Medulla oblongata (tissue), 1 donor: ENCODE results near the gene ANKS6.

Source experiments
- DNase-seq: peaks from one replicate; pipeline ENCODE4 v3.0.0-alpha.2; 2015; ENCODE audit errors: extremely low spot score

Gene ANKS6

GRCh38 chr9:98796364-98797101 is at the start of gene ANKS6:
Gene ANKS6 (minus strand): TSS chr9:98796555. CDS start chr9:98796491, 64 bp downstream.
- peak; percentile 82 for DNase-seq

DNA sequence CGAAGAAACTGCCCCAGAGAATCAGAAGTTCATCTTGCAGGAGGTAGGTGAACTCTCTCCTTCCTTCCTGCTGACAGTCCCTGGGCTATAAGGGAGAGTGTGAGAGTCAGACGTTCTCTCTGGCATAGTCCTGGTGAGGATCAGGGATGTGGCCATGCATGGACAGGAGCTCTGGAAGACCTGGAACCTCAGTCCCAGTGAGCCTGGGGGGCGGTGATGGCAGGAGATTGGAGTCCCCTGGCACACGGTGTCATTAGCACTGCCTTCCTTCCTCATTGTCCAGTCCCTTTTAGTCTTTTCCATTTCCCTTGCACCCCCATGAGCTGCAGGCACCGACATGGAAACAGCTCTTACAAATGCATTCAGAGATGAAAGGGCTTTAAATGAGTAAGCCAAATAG is 49.7 kb upstream of the ANKS6 start:
- DNase-seq = no peak

DNA sequence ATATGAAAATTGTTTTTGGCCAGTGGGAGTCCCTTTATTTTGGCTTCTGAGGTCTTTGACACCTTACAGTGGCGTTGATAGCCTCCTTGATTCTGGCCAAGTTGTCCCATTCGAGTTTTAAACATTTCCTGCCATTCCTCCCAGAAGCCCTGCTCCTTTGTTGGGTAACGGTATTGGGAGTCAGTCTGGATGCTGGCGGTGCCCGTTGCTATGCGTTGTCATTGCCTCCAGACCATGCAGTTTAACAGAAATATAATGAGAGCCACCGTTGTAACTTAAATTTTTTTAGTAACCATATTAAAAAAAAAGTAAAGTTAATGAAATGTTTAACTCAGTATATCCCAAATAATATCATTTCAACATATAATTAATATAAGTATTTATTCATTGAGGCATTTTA is 46.2 kb upstream of the ANKS6 start:
- no peak for DNase-seq

GRCh38 chr9:98839724-98840123 is 43.4 kb upstream of the ANKS6 start:
- no peak for DNase-seq

DNA sequence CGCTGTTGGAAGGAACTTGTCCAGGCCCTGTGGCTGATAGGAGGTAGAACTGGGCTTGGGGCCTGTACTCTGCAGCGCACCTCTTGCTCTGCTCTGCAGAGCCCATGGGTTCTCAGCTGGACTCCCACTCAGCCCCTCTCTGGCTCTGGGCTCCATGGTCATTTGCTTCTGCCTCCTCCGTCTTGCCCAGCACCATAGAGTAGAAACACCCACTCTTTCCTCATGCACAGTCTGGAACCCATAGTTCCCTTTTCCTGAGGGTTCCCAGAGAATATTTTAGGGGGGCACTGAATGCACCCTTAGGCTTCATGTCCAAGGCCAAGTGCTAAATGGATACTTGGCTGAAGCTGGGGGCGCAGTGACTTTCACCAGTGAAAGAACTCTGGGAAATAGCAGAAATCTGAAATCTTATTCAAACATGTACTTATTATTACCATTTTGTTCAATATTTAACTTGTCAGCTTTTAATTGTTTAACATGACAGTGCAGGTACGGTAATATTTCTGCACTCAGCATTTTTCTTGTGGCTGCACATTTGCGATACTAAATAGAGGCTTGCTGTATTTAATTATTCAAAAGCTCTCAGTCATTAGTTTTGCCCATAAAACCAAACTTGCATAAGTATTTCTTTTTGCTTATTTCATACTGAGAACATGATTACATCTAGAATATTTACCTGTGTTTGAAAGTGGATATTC is 42.7 kb upstream of the ANKS6 start:
- no peak for DNase-seq

DNA sequence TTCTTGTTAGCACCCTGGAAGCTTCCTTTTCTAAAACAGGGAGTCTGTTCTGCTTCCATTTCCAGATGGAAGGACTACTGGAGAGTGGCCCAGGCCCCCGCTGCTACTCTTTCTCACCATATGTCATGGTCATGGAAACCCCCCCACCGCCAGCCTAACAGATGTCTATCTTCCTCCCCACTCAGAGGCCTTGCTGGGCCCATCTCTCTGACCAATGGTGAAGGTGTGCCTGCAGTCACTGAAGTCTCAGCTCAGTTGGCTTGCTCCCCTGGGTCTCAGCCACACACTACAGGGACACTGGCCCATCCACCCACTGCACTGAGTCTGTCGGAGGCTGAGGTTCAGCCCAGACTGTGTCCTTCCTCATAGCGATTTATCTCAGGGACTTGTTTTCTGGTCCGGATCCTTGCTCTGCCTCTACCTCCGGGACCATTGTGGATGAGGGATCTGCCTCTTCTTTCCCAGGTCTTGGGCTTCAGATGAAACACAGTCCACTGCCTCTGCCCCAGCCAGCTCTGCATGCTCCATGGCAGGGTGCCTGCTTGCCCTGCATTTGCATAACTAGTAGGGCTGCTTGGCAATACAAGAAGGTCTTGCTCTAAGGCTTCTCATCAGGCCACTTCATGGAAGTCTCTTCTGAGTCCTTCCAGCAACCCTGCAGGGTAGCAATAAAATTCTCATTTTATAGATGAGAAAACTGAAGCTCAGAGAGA is 42.0 kb upstream of the ANKS6 start:
- DNase-seq = no peak

DNA sequence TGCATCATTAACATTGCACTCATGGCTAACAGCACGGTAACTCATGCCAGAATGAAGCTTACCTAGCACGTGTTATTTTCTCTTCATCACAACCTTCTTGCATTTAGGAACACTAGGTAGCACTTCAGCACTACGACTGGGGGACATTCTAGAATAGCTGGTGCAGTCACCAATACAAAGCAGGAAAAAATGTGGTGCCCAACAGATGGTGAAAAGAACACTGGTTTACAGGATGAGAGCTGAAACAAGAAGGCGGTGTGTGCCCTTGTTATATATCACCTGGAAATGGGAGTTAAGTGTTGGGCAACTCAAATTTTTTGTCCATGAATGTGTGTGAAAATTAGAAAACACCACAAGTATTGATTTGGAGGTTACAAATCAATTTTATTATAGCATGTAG is 41.2 kb upstream of the ANKS6 start:
- no peak for DNase-seq

DNA sequence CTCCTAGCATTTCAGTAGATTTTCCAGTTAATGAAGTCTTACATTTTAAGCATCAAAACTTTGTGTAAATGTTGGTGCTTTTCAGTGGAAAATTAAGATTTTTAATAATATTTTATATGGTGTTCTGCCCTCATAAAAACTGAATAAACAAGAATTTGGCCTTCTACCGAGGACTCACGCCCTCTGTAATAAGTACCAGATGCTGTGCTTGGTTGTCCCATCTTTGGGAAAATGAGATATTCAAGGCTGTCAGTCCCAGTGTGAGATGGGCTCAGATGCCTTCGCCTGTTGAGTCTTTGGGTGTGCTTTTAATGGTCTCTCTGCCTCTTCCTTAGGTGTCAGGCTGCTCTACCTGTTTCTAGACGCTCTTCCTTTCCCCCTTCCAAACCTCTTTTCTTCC is 39.9 kb upstream of the ANKS6 start:
- DNase-seq = no peak

DNA sequence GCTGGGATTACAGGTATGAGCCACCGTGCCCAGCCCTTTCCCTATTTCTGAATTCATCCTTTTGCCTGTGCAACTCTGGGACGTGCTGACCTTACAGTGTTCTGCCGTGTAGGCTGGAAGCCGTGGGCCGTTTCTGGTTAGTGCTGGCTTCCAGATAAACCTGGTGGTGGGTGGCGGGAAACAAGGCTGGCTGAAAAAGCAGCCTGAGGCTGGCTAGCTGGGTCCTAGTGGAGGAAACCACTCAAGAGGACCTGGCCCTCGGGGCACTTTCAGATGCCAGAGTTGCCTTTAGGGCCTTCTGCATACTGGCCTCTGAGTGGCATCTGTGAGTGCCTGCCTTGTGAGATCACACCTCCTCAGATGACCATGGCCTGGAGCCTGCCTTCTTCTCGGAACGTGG is 38.0 kb upstream of the ANKS6 start:
- DNase-seq = no peak

- no peak for DNase-seq
These were observed 37.0 kb upstream of the ANKS6 start for GRCh38 chr9:98833090-98833956.

GRCh38 chr9:98832768-98833089 is 36.4 kb upstream of the ANKS6 start:
- no peak for DNase-seq

GRCh38 chr9:98831696-98832095 is 35.3 kb upstream of the ANKS6 start:
- no peak for DNase-seq

GRCh38 chr9:98830554-98830953 is 34.2 kb upstream of the ANKS6 start:
- DNase-seq = no peak

DNA sequence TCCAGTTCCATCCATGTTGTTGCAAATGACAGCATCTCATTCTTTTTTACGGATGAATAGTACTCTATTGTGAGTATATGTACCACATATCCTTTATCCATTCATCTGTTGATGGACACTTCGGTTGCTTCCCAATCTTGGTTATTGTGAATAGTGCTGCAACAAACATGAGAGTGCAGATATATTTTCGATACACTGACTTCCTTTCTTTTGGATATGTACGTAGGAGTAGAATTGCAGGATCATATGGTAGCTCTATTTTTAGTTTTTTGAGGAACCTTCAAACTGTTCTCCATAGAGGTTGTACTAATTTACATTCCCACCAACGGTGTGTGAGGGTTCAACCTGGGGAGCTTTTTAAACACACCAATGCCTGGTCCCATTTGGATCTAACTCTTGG is 33.4 kb upstream of the ANKS6 start:
- DNase-seq = no peak

DNA sequence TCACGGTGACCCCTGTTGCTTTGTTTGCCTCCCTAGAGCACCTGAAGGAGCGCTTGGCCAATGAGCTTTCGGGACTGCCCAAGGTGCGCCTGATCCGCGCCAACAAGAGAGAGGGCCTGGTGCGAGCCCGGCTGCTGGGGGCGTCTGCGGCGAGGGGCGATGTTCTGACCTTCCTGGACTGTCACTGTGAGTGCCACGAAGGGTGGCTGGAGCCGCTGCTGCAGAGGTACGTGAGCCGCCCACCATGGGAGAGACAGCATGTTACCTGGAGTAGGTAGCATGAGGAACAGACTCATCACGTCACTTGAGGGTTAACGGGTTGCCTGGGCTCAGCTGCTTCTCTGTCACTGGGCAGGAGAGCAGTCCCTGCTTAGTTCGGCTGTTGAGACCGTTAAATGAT is 30.4 kb upstream of the ANKS6 start:
- no peak for DNase-seq

- no peak for DNase-seq
These were observed 29.1 kb upstream of the ANKS6 start for GRCh38 chr9:98825414-98825813.

- DNase-seq = no peak
These were observed 27.4 kb upstream of the ANKS6 start for GRCh38 chr9:98823666-98824334.

- DNase-seq = no peak
These were observed 26.3 kb upstream of the ANKS6 start for GRCh38 chr9:98822661-98823060.

DNA sequence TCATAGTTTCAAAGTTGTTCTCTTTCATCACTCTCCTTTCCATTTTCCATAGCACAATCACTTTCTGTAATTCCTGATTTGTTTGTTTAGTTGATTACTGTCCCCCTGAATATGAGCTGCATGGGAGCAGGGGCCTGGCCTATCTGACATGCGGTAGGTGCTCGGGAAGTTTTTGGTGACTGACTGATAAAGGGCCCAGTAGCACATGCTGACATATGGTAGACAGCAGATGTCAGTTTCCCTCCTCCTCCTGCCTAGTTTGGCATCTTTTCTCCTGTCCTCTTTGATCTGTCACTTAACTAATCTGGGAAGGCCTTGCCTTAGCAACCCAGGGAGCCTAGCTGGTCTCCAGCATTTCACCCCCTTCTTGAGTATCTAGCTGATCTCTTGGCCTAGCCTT is 25.5 kb upstream of the ANKS6 start:
- no peak for DNase-seq

DNA sequence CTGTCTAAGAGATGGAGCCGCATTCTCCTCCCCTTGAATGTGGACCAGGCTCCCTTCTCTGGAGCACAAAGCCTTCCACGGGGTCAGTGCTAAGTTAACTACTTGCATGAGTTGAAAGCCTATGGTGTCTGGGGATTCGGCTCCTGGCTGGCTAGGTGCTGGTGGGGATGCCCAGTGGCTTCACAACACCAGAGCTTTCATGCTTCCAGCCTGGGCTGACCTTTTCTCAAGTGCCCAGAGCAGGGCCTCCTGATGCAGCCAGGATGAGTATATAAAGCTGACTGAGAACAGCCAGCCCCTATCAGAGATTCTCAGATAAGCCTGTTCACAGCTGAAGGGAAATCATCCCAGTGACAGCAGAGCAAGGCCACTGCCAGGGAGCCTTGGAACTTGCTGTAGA is 22.9 kb upstream of the ANKS6 start:
- DNase-seq = no peak

GRCh38 chr9:98818764-98819163 is 22.4 kb upstream of the ANKS6 start:
- no peak for DNase-seq
